Measurements from ENCODE around the gene SLC38A1. TPM values are rescaled to one million over a fixed set of nuclear protein-coding genes. Genes with fewer than 3 reads are reported as not detected.

Gene SLC38A1
- total RNA-seq, 2 experiments from 2014 or later = 114 to 163 TPM

DNA sequence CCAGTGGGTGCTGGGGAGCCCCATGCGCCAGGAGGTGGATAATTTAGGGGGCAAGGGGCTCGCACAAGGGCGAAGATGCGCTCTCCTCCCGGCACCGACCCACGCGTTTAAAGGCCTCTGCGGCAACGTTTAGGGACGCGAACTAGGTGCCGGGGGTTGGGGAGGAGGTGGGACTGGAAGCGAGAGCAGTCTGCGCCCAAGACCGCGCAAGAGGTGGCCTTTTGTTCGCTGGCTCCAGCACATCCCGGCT, 1.3 kb downstream of the SLC38A1 start:
- Histone ChIP-seq H3K27ac (ENCODE audit: low read depth, low read length, poor library complexity, severe bottlenecking) (peak overlapping the region; percentile 91), H2AFZ (ENCODE audit: low read length) (no peak overlapping the region), H3K4me3 (ENCODE audit: low read depth, low read length, poor library complexity, severe bottlenecking) (peak overlapping the region; percentile 92), H3K9me2 (ENCODE audit: insufficient read depth, low read length) (no peaks in the 10 kb centered on the region), H4K20me1 (ENCODE audit: insufficient read depth, low read length) (peaks cover 44% of the 10 kb centered on the region), H3K36me3 (ENCODE audit: insufficient read depth, low read length) (peaks cover 57% of the 10 kb centered on the region), H3K79me2 (ENCODE audit: insufficient read depth, low read depth, low read length) (peaks cover 72% of the 10 kb centered on the region), H3K4me2 (ENCODE audit: low read length) (peak overlapping the region; percentile 99), H3K4me1 (ENCODE audit: insufficient read depth, low read length, poor library complexity, severe bottlenecking) (peaks cover 55% of the 10 kb centered on the region), H3K9me3 (ENCODE audit: low read length) (no peaks in the 10 kb centered on the region)
- no peak for DNase-seq (ENCODE audit: low spot score)
- ChIA-PET POLR2A (no interaction called here), CTCF (ENCODE audit: unreplicated experiment) (no interaction called here)
- TF ChIP-seq EZH2phosphoT487 (IDR thresholded peaks at IDR 0.05; ENCODE audit: borderline replicate concordance, low read depth, low read length) = no peak
- TF ChIP-seq, protein P1, sequence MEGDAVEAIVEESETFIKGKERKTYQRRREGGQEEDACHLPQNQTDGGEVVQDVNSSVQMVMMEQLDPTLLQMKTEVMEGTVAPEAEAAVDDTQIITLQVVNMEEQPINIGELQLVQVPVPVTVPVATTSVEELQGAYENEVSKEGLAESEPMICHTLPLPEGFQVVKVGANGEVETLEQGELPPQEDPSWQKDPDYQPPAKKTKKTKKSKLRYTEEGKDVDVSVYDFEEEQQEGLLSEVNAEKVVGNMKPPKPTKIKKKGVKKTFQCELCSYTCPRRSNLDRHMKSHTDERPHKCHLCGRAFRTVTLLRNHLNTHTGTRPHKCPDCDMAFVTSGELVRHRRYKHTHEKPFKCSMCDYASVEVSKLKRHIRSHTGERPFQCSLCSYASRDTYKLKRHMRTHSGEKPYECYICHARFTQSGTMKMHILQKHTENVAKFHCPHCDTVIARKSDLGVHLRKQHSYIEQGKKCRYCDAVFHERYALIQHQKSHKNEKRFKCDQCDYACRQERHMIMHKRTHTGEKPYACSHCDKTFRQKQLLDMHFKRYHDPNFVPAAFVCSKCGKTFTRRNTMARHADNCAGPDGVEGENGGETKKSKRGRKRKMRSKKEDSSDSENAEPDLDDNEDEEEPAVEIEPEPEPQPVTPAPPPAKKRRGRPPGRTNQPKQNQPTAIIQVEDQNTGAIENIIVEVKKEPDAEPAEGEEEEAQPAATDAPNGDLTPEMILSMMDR (conservative IDR thresholded peaks at IDR 0.05; ENCODE audit: low read length) = no peak
- BruUV-seq (replicated peaks) = no TSS peak
- intact Hi-C loops (cut with micrococcal nuclease; ENCODE audit: unreplicated experiment) = loop anchor here (5.0 to 10.0 kb wide), 2 partner anchors 160 to 947 kb away; no protein-coding TSS in a partner anchor

DNA sequence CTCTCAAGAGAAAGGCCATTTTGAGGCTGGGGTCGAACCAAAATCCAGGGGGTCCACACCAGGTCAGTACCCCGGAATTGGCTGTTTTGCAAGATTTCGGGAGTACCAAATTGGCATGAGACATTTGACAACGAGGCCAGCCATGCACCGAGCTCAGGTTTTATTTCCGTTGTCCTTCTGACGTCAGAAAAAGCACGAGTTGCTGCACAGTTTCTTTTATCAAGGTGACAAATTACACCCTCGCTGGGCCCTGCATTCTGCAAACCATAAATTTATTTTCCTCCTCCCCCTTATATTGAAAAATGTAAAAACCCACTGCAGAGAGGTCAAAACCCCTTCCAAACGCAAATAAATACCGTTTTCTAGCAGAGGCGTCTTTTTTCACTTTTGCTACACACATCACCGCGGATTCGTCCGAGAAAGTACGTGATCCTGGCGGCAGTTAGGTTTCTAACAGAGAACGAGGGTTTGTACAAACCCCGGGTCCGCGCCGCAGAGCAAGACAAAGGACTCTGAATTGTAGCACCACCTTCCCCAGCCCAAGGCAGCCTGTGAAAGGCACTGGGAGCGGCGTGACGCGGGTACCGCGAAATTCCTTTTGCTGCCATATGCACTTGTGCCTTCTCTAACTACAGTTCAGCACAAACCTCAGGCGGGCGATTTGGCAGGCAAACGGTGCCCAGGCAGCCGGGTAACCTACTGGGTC, 1.8 kb downstream of the SLC38A1 start:
- Histone ChIP-seq H3K27ac (ENCODE audit: low read depth, low read length, poor library complexity, severe bottlenecking) (peak overlapping the region; percentile 91), H3K4me3 (ENCODE audit: low read depth, low read length, poor library complexity, severe bottlenecking) (peak overlapping the region; percentile 92), H3K4me1 (ENCODE audit: insufficient read depth, low read length, poor library complexity, severe bottlenecking) (peaks cover 57% of the 10 kb centered on the region), H3K9me2 (ENCODE audit: insufficient read depth, low read length) (no peaks in the 10 kb centered on the region), H3K9me3 (ENCODE audit: low read length) (no peaks in the 10 kb centered on the region), H3K4me2 (ENCODE audit: low read length) (peak overlapping the region; percentile 99), H3K36me3 (ENCODE audit: insufficient read depth, low read length) (peaks cover 62% of the 10 kb centered on the region), H3K79me2 (ENCODE audit: insufficient read depth, low read depth, low read length) (peaks cover 77% of the 10 kb centered on the region), H4K20me1 (ENCODE audit: insufficient read depth, low read length) (peaks cover 44% of the 10 kb centered on the region), H2AFZ (ENCODE audit: low read length) (no peak overlapping the region; the same call in 1 of the 2 replicates)
- ChIA-PET CTCF (ENCODE audit: unreplicated experiment) (no interaction called here), POLR2A (interaction anchor here (0.9 kb wide), 1 partner anchor 52 kb away, joined by 6 read pairs; no protein-coding TSS in a partner anchor)
- BruUV-seq (replicated peaks) = TSS peak; percentile 50
- TF ChIP-seq, protein P1 (conservative IDR thresholded peaks at IDR 0.05; ENCODE audit: low read length) = no peak
- no peak for TF ChIP-seq EZH2phosphoT487 (IDR thresholded peaks at IDR 0.05; ENCODE audit: borderline replicate concordance, low read depth, low read length)
- intact Hi-C loops (cut with micrococcal nuclease; ENCODE audit: unreplicated experiment) = loop anchor here (5.0 to 10.0 kb wide), 2 partner anchors 160 to 948 kb away; no protein-coding TSS in a partner anchor
- DNase-seq (ENCODE audit: low spot score) = peak; percentile 67

DNA sequence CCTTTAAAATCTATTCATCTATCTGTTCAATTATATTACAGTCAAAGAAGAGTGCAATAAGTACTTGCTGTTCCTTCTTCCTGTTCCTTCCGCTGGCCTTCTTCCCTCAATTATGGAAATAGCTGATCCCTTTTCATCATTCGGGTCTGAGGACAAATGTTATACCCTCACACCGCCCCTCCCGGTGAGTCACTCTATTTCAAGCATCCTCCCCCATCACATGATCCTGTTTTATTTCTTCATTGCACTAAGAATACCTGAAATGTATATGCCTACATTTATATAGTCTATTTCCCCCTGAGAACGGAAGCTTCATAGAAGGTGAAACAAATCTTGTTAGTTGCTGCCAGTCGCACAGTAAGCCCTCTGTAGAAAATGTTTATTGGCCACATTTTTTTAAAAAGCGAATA, 2.5 kb downstream of the SLC38A1 start:
- Histone ChIP-seq H3K4me2 (ENCODE audit: low read length) (peak overlapping the region; percentile 99), H3K27ac (ENCODE audit: low read depth, low read length, poor library complexity, severe bottlenecking) (peak overlapping the region; percentile 91), H3K9me2 (ENCODE audit: insufficient read depth, low read length) (no peaks in the 10 kb centered on the region), H3K4me1 (ENCODE audit: insufficient read depth, low read length, poor library complexity, severe bottlenecking) (peaks cover 57% of the 10 kb centered on the region), H3K79me2 (ENCODE audit: insufficient read depth, low read depth, low read length) (peaks cover 83% of the 10 kb centered on the region), H4K20me1 (ENCODE audit: insufficient read depth, low read length) (peaks cover 50% of the 10 kb centered on the region), H2AFZ (ENCODE audit: low read length) (no peak overlapping the region), H3K4me3 (ENCODE audit: low read depth, low read length, poor library complexity, severe bottlenecking) (peak overlapping the region; percentile 92), H3K9me3 (ENCODE audit: low read length) (no peaks in the 10 kb centered on the region), H3K36me3 (ENCODE audit: insufficient read depth, low read length) (peaks cover 68% of the 10 kb centered on the region)
- CTCF ChIA-PET (ENCODE audit: unreplicated experiment) = no interaction called here
- BruUV-seq (replicated peaks) = no TSS peak
- TF ChIP-seq, protein P1 (conservative IDR thresholded peaks at IDR 0.05; ENCODE audit: low read length) = 0 out of 2 replicates have a peak, but pooled peaks have one; percentile 25
- TF ChIP-seq EZH2phosphoT487 (IDR thresholded peaks at IDR 0.05; ENCODE audit: borderline replicate concordance, low read depth, low read length) = no peak
- peak; percentile 42 for DNase-seq (ENCODE audit: low spot score)
- intact Hi-C loops (cut with micrococcal nuclease; ENCODE audit: unreplicated experiment) = loop anchor here (5.0 to 10.0 kb wide), 2 partner anchors 159 to 948 kb away; no protein-coding TSS in a partner anchor
- POLR2A ChIA-PET = interaction anchor here (0.9 kb wide), 1 partner anchor 52 kb away, joined by 6 read pairs; no protein-coding TSS in a partner anchor

All from OCI-LY7 (cell line).